SU-DHL-6 (cell line): ENCODE measurements around the gene GPRC5A.

Experiments used
- EZH2phosphoT487 ChIP-seq: fragments of 200-600 bp; sonication (generic), shearing (Covaris generic); conservative IDR thresholded peaks from 2 replicates; pipeline ENCODE4 v1.6.1; 2018; ENCODE audit warnings: mild to moderate bottlenecking, antibody characterized with exemption, low read length, moderate library complexity, mixed read lengths
- TF ChIP-seq, protein P1 (sequence below): fragments of 200-600 bp; sonication (generic); IDR thresholded peaks from one replicate; pipeline ENCODE4 v1.5.1; 2017; ENCODE audit warnings: antibody characterized with exemption, mild to moderate bottlenecking, low read length, moderate library complexity; ENCODE audit not compliant: insufficient read depth, poor library complexity, severe bottlenecking

GRCh38 chr12:12954356-12954755, 63.0 kb downstream of the GPRC5A start:
- TF ChIP-seq, protein P1, sequence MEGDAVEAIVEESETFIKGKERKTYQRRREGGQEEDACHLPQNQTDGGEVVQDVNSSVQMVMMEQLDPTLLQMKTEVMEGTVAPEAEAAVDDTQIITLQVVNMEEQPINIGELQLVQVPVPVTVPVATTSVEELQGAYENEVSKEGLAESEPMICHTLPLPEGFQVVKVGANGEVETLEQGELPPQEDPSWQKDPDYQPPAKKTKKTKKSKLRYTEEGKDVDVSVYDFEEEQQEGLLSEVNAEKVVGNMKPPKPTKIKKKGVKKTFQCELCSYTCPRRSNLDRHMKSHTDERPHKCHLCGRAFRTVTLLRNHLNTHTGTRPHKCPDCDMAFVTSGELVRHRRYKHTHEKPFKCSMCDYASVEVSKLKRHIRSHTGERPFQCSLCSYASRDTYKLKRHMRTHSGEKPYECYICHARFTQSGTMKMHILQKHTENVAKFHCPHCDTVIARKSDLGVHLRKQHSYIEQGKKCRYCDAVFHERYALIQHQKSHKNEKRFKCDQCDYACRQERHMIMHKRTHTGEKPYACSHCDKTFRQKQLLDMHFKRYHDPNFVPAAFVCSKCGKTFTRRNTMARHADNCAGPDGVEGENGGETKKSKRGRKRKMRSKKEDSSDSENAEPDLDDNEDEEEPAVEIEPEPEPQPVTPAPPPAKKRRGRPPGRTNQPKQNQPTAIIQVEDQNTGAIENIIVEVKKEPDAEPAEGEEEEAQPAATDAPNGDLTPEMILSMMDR = no peak
- TF ChIP-seq EZH2phosphoT487 = no peak
